ENCODE data around the gene WDR27.

The WDR27 gene

DNA sequence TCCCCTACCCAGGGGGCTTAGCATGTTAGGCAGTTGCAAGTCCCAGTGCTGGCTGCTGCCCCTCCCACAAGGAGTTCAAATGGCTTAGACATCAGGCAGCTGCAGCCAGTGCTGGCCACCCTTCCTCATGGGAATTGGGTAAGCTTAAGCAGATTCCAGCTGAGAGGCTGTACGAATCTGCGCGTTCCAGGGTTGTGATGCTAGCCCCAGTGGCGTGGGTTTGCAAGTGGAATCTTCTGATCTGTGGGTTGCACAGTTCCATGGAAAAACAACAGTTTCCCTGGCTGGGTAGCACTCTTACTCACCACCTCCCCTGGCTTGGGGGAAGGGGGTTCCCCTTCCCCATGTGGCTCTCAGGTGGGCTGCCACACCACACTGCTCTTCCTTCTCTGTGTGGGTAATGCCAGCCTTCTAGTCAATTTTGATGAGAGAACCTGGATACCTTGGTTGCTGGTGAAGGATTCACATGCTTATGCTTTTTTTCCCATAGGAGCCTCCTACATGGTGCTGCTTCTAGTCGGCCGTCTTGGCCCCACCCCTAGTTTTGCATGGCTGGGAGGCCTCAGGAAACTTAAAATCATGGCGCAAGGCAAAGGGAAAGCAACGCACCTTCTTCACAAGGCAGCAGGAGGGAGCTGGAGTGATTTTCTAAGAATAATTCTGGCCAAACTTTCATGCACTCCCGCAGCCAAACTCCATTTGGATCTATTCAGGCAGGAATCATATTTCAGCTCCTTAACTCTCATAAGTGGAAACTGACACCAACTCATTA lies 36.6 kb upstream of the WDR27 start:
- TF ChIP-seq, protein P1, sequence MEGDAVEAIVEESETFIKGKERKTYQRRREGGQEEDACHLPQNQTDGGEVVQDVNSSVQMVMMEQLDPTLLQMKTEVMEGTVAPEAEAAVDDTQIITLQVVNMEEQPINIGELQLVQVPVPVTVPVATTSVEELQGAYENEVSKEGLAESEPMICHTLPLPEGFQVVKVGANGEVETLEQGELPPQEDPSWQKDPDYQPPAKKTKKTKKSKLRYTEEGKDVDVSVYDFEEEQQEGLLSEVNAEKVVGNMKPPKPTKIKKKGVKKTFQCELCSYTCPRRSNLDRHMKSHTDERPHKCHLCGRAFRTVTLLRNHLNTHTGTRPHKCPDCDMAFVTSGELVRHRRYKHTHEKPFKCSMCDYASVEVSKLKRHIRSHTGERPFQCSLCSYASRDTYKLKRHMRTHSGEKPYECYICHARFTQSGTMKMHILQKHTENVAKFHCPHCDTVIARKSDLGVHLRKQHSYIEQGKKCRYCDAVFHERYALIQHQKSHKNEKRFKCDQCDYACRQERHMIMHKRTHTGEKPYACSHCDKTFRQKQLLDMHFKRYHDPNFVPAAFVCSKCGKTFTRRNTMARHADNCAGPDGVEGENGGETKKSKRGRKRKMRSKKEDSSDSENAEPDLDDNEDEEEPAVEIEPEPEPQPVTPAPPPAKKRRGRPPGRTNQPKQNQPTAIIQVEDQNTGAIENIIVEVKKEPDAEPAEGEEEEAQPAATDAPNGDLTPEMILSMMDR (IDR thresholded peaks at IDR 0.05; ENCODE audit: low read depth, low read length) = no peak
- TF ChIP-seq, protein P2, sequence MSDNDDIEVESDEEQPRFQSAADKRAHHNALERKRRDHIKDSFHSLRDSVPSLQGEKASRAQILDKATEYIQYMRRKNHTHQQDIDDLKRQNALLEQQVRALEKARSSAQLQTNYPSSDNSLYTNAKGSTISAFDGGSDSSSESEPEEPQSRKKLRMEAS (IDR thresholded peaks at IDR 0.05; ENCODE audit: low read depth, low read length) = no peak
- TF ChIP-seq MYC (IDR thresholded peaks at IDR 0.05; ENCODE audit: low read depth, low read length) (no peak), POLR2A (IDR thresholded peaks at IDR 0.05; ENCODE audit: extremely low read depth, insufficient read length) (no peak)
- no peak overlapping the region for H3K4me3 ChIP-seq (ENCODE audit: low read depth, low read length)
- peak; percentile 22 for DNase-seq (ENCODE audit: low read depth)

DNA sequence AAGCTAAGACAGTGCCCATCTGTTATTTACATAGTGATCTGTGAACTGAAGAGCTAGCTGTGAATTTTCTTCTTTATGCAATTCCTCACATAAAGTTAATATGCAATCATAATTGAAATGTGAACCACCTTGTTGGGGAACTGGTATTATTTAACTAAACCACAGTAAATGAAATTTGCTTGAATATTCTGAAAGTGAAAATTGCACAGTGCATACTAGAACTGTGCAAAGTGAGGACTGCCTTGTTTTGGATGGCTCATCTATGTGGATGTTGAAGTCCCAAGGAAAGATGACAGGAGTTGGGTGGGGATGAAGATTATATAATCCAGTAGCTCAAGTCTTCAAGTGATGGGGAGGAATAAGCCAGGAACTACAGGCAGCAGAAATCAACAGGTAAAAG lies 28.1 kb upstream of the WDR27 start:
- TF ChIP-seq, protein P1 (IDR thresholded peaks at IDR 0.05; ENCODE audit: low read depth, low read length) = no peak
- no peak overlapping the region for H3K4me3 ChIP-seq (ENCODE audit: low read depth, low read length)
- no peak for DNase-seq (ENCODE audit: low read depth)

DNA sequence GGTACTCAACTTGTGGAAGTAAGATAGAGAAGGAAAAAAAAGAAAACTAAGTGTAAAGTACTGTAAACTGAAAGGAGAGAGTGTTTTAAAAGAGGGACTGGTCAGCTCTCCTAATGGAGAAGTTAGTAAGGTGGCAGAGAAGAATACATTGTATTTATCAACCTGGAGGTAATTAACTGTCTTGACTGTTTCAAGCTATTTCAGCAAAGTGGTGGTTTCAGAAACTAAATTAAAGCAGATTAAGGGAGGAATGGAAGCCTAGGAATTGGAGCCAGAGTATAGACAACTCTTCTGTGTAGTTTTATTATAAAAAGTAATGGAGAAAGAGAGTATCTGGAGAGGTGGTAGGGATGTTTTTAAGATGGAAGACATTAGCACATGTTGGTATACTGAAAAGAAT lies 25.1 kb upstream of the WDR27 start:
- no peak for DNase-seq (ENCODE audit: low read depth)
- TF ChIP-seq, protein P2 (IDR thresholded peaks at IDR 0.05; ENCODE audit: low read depth, low read length) = no peak
- TF ChIP-seq MYC (IDR thresholded peaks at IDR 0.05; ENCODE audit: low read depth, low read length) = no peak
- TF ChIP-seq, protein P1 (IDR thresholded peaks at IDR 0.05; ENCODE audit: low read depth, low read length) = no peak
- no peak for TF ChIP-seq POLR2A (IDR thresholded peaks at IDR 0.05; ENCODE audit: extremely low read depth, insufficient read length)
- H3K4me3 ChIP-seq (ENCODE audit: low read depth, low read length) = no peak overlapping the region

DNA sequence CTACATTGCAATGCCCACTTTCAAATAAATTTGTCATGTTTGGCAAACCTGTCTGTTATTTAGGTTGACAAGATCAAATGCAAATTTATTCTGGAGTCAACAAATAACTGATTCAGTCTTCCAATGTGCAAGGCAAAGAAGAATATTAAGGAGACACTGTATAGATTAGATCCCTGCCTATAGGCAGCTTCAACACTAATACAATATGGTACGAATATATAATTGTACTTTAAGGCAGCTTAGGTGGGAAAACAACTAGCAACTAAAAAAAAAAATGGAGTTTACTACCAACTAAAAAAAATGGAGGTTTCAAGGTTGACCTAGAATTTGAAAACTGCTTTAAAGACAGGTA lies 24.2 kb upstream of the WDR27 start:
- H3K4me3 ChIP-seq (ENCODE audit: low read depth, low read length) = peak overlapping the region; percentile 72
- no peak for DNase-seq (ENCODE audit: low read depth)
- TF ChIP-seq, protein P2 (IDR thresholded peaks at IDR 0.05; ENCODE audit: low read depth, low read length) = no peak
- TF ChIP-seq POLR2A (IDR thresholded peaks at IDR 0.05; ENCODE audit: extremely low read depth, insufficient read length) (no peak), MYC (IDR thresholded peaks at IDR 0.05; ENCODE audit: low read depth, low read length) (no peak)
- TF ChIP-seq, protein P1 (IDR thresholded peaks at IDR 0.05; ENCODE audit: low read depth, low read length) = no peak

DNA sequence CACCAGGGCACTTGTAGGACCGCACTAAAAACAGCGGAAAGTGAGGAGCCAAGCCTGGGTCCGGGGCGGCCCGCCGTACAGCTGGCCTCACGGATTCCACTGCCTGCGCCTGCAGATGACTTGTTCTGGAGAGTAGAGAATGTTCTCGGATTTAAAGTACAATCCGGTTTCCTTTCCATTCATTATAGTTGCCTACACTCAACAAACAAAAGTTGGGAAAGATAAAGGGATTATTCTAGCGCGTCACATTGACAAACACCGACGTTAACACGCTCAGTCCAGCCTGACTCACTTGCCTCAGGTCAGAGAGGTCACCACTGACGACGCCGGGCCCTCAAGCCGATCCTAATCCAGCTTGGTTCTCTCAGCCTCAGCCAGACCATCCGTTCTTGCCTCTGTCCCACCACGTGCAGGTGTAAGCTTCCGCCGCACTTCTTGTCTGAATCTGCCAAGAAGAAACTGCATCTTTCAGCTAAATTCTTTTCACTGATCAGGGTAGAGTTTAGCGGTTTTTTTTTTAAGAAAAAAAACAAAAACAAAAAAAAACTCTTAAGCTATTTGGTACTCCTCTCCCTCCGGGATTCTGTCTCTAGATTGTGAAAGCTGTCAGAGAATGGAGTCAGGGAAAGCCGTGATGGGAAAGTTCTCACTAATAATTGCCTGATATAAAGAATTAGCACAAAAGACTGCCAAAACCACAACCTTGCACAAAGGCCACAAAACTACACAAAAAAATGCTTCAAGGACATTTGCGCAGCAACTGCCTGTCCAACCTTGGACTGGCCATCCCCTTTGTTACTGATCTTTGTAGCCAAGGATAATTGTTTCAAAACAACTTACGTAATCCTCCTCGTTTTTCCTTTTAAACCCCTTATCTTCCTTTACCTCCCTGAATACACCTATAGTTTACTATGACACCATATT lies 23.6 kb upstream of the WDR27 start:
- TF ChIP-seq MYC (IDR thresholded peaks at IDR 0.05; ENCODE audit: low read depth, low read length) = peak; percentile 24; the same call in 1 of the 2 replicates
- TF ChIP-seq, protein P2 (IDR thresholded peaks at IDR 0.05; ENCODE audit: low read depth, low read length) = peak; percentile 73
- no peak for TF ChIP-seq POLR2A (IDR thresholded peaks at IDR 0.05; ENCODE audit: extremely low read depth, insufficient read length)
- peak; percentile 75 for DNase-seq (ENCODE audit: low read depth)
- peak overlapping the region; percentile 72 for H3K4me3 ChIP-seq (ENCODE audit: low read depth, low read length)

DNA sequence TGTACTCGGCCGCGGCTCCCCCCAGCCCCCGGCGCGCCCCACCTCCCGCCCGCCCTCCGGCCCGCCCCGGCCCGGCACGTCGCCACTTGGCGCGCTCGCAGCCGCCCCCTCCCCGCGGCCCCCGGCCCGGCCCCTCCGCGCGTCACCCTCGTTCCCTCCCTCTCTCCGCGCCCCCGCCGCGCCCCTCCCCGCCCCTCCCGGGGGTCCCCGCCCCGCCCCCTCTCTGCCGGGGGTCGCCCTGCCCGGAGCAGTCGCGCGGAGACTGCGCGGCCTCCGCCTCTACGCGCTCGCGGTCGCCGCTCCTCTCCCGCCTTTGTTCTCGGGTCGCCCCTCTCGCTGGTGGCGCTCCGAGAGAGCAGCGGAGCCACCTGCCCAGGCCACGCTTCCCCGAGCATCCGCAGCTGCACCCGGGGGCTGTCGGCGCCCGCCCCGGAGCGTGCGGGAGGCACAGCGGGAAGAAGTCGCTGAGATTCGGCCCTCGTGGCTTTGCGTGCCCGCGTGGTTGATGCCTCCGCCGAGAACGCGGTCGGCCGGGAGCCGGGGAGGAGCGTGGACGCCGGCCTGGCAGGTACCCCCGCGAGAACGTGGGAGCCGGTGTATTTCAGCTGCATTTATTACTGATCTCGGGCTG lies 22.8 kb upstream of the WDR27 start, which contains the start of gene PHF10:
Gene PHF10, minus strand, starts transcription at position 7 of the 631 bp plus-strand sequence. CDS start 569 bp downstream, outside the sequence.
- peak; percentile 54 for TF ChIP-seq POLR2A (IDR thresholded peaks at IDR 0.05; ENCODE audit: extremely low read depth, insufficient read length)
- TF ChIP-seq, protein P2 (IDR thresholded peaks at IDR 0.05; ENCODE audit: low read depth, low read length) = peak; percentile 65; the same call in 1 of the 2 replicates
- TF ChIP-seq, protein P1 (IDR thresholded peaks at IDR 0.05; ENCODE audit: low read depth, low read length) = no peak
- TF ChIP-seq MYC (IDR thresholded peaks at IDR 0.05; ENCODE audit: low read depth, low read length) = peak; percentile 87
- peak; percentile 88 for DNase-seq (ENCODE audit: low read depth)
- peak within 1 kb of the TSS; percentile 93 for H3K4me3 ChIP-seq (ENCODE audit: low read depth, low read length)
